NCI-H460 (cell line): ENCODE measurements around the gene ANKK1. TPM values are rescaled to one million over a fixed set of nuclear protein-coding genes. Genes with fewer than 3 reads are reported as not detected.

Experiments used
- DNase-seq: peaks from one replicate; pipeline ENCODE4 v3.0.0-alpha.2; 2016; ENCODE audit warnings: low read depth; ENCODE audit errors: extremely low read depth
- polyA plus RNA-seq: library from polyadenylated mRNA; depleted of rRNA; stranded (reverse); fragments of >200 nt; gene quantifications from 2 replicates; pipeline ENCODE4 v1.2.3, GENCODE V29; 2014; cell fraction: nucleus; rRNA removed
- total RNA-seq: library from RNA; depleted of rRNA; stranded (reverse); fragments of >200 nt; shearing (Covaris generic); gene quantifications from 2 replicates; pipeline ENCODE4 v1.2.3, GENCODE V29; 2014; rRNA removed

The ANKK1 gene
- total RNA-seq = 0.12 TPM in 1 of 2 replicates, not detected in the other
- 0.93 TPM in 1 of 2 replicates, not detected in the other for polyA plus RNA-seq

DNA sequence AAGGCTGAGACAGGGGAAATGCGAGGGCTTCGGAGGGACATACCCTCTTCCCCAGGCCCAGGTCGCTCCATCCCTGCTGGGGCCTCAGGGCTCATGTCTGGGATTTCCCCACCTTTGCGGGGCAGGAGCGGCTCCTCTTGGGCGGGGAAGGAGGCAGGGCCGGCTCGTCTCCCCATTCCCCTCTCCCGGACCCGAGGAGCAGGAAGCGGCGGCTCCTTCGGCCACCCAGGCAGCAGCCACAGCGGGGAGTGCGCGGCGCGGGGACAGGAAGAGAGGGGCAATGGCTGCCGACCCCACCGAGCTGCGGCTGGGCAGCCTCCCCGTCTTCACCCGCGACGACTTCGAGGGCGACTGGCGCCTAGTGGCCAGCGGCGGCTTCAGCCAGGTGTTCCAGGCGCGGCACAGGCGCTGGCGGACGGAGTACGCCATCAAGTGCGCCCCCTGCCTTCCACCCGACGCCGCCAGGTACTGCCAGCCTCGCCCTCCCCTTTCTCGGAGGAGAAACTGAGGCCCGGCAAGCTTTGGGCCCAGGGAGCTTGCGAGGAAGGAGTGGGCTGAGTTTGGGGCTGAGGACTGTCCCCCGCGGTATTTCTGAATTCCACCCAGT is at the start of gene ANKK1:
Gene ANKK1 (plus strand): TSS at position 175 of the 607 bp plus-strand sequence. CDS start 106 bp downstream, at position 281.
- no peak for DNase-seq

DNA sequence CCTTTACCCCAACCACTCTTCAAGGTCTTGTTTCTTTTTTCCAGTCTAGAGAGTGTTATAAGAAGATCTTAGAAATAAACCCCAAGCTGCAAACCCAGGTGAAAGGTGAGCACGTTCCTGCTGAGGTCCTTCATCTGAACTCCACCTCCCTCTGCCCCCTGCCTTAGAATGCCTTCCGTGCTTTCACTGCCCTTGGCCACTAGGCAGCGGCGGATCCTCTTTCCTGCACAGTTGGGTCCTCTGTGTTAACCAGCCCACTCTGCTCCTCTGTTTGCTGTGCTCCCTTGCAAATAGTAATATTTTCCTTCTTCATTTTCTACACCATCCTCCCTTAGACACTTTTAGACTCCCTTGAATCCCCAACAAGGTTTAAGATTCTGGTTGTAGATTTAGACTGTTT is 48.8 kb upstream of the ANKK1 start:
- DNase-seq = no peak

DNA sequence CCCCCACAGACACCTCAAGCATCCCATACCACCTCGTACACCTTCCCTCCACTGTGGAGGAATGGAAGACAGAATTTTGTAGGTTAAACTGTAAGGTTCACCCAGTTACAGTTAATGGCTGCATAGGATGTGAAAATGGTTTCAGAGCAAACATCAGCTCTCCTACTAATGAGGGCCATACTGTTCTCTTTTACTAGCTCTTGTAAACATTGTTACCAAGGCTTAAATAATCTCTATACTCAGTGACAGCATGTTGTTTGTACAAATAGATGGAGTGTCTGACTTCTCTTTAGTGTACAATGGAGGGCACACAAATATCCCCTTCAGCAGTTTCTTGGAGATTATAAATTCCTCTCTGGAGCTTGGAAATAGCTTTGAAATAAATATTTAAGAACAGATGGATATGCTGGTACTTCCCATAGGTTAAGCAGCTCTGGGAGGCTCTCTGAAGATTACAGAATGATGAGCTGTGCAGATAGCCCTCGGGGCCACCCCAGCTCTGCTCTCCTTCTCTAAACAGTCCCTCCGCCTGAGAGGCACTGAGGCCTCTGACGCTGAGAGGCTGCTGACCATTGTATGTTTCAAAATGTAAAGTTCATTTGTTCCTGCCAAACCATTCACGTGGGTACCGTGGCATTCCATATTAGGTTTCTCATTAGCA is 47.5 kb upstream of the ANKK1 start:
- DNase-seq = no peak

GRCh38 chr11:113341388-113342165 is 46.0 kb upstream of the ANKK1 start:
- DNase-seq = no peak

- DNase-seq = no peak
These were observed 41.6 kb upstream of the ANKK1 start for GRCh38 chr11:113345978-113346377.

DNA sequence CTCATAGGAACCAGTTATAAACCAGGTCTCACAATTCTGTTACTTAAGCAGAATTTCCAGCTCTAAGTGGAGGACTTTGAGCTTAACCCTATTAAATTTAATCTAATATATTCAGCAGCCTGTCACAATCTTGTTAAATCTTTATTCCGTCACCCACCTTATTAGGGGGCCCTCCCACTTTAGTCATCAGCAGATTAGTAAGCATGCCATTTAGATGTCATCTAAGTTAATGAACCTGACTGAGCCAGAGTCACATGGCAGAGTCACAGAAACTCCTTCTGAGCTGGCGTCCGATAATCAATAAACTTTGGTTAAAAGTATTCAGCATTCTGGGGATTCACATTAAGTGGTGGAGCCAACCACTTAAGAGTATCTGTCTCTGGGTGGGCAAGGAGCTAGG is 38.1 kb upstream of the ANKK1 start:
- no peak for DNase-seq

GRCh38 chr11:113350336-113351067 is 37.1 kb upstream of the ANKK1 start:
- no peak for DNase-seq

DNA sequence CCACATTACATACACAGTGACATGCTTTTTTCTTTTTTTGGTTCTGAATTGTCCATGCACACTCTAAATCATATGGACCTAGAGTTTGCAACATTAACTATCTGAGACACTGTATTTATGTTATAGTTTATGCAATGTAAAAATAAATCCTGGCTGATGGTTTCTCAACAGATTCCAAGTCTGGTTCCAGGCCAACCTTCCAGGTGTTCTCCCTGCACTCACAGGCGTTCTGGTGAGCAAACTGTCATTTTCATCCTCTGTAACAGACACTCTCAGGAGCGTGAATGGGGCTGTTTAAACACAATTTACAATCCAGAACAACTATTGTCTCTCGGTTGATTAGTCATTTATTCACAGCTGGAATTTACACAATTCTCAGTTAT is 36.5 kb upstream of the ANKK1 start:
- no peak for DNase-seq

DNA sequence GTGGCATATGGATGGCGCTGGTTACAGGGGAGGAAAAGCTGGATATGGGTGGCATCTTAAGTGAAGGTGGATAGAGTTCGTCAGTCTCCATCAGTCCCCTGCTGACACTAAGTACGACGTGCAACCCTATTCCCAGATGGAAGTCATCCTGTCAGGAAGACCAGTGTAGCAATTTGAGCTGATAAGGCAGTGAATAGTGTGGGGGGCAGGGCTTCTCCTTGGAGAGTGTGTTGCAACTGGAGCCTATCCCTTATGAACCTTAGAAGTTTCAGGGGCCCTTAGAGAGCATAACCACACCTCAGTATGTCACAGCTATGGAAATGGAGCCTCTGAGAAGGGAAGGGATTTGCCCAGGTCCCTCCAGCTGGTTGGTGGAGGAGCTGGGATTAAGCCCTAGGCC is 36.1 kb upstream of the ANKK1 start:
- no peak for DNase-seq

DNA sequence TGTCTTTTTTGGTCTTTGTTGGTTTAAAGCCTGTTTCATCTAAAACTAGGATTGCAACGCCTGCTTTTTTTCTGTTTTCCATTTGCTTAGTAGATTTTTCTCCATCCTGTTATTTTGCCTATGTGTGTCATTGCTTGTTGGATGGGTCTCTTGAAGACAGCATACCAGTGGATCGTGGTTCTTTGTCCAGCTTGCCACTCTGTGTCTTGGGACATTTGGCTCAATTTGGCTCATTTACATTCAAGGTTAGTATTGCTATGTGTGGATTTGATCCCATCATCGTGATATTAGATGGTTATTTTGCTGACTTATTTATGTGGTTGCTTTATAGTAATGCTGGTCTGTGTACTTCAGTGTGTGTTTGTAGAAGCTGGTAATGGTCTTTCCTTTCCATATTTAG is 31.4 kb upstream of the ANKK1 start:
- DNase-seq = no peak

GRCh38 chr11:113363406-113363805 is 24.2 kb upstream of the ANKK1 start:
- no peak for DNase-seq

DNA sequence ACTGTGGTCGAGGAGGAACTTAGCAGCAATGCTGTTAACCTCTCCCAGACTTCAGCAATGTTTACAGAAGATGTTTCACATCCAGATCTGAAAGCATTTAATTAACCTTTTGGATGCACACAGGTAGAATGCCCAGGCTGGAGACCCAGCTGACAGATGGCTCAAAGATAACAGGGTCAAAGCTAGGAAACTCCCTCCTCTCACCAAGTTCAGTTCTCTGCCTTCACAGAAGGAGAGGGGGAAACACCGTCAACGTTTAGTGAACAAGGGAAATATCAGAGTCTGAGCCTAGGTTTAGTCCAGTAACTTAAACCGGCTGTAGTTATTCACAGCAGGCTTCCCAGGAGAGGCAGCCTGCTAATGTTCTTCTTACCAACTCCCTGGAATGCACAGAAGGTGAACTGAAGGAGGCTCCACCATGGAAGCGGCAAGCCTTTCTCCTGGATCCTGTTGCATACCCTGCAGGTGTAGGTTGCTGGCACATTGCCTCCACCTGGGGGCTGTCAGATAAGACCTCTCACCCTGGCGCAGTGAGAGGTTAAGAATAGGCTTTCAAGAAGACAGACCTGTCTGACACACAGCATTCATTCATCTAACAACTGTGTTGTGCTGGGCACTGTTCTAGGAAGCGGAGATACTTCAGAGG is 23.5 kb upstream of the ANKK1 start:
- no peak for DNase-seq

DNA sequence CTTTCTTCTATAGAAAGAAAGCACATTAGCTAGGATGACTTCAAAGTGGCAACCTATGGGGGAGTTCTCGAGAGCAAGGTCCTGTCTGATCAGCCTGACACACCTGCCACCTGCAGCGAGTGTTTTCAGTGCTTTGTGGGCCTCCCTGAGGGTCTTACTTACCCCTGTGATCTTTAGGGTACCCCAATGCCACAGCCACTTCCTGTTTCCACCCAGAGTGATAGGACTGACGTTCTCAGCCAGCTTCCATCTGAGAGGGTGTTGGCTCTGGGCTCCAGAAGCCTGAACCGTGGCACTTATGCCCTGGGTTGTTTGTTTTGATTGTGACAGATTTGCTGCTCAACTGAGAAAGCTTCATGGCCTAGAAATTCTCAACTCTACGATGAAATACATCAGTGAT is 21.7 kb upstream of the ANKK1 start:
- DNase-seq = no peak

DNA sequence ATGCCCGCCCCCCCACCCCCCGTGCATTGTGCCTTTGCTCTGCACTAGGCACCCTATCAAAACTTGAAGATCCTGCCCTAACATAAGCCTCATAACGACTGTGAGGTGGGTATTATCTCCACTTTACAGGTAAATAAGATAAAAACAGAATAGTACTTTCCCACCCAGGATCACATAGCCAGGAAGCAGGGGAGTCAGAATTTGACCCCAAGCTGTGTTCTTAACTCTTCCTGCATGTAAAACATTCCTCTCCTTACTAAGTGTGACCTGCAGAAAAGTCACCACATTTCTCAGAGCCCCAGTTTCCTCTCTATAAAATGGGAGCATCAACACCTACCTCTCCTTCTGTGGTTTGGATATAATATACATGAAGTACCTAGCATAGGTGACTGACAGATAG is 18.2 kb upstream of the ANKK1 start:
- DNase-seq = no peak

DNA sequence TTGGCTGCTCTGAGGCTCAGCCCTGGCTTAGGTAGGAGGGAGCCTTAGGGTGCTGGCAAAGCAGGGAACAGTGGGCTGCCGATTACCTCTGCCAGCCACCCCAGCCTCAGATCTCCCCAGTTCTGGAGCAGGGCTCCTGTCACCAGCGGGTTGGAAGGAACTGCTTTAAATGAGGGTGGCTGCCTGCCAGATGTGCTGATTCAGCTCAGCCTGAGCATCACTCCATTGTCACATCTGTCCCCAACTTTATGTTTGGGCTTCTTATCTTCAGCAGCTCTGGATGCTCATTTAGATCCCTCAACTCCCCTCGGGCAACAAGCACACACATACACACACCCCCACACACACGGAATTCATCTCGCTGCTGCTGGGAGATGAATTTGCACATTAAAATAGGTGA is 16.9 kb upstream of the ANKK1 start:
- no peak for DNase-seq

DNA sequence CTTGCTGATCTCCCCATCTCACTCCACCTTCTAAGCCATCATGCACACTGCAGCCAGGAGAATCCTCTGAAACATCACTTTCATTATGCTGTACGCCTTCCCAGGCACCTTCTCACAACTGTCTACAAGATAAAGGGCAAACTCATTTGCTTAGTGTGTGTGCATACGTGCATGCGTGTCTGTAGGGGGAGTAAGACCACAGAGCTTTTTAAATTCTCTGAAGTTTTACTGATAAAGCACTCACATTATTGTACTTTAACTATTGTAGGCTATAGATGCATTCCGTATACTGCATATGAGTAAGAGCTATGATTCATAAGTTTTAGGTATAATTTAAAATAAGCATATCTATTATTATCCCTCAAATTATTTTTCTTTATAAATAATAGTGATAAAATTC is 15.3 kb upstream of the ANKK1 start:
- DNase-seq = no peak

DNA sequence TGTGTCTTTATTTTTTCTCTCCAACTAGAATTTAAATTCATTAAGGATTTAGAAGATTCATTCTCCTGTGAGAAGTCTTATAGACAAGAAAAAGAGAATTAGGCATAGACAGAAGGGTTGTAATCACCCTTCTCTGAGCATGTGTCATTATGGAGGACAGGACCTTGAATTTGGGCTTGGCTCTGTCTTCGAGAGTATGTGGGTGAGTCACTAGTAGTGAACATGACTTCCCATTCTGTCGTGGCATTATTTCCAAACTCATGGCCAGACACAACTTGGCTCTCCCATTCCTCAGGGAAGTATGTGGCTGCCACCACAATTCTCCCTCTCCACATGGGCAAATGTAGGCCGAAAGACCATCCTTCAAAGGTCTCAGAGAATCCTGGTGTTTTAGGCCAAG is 14.3 kb upstream of the ANKK1 start:
- no peak for DNase-seq

GRCh38 chr11:113373981-113374560 is 13.5 kb upstream of the ANKK1 start:
- no peak for DNase-seq

DNA sequence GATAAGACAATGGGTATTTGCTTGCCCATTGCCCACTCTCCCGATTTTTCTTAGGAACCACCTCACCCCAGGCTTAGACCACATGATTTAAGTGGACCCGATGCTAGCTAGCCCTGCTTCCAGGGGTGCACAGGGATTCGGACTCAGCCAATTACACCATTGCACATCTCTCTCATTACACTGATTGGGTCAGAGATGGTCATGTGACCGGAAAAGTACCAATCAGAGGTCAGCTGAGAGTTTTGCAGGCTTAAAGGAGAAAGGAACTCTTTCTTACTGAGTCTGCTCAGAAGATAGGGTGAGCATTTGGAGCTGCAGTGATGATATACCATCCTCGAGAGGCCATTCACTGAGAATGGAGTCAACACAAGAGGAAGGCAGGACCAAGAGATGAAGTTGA is 12.2 kb upstream of the ANKK1 start:
- DNase-seq = no peak

- no peak for DNase-seq
These were observed 11.4 kb upstream of the ANKK1 start for GRCh38 chr11:113376156-113376555.
